Neutrophil (primary cell): Measurements from ENCODE around the gene FERMT3.

Source experiments
- H3K27ac ChIP-seq: fragments of 200-600 bp; sonication (generic); 2 replicates; pipeline ENCODE4 v1.5.1; 2016; ENCODE audit warnings: mild to moderate bottlenecking, moderate library complexity
- H3K27me3 ChIP-seq: fragments of 200-600 bp; sonication (generic); 2 replicates; pipeline ENCODE4 v1.6.0; 2016; ENCODE audit warnings: mild to moderate bottlenecking
- H3K36me3 ChIP-seq: fragments of 200-600 bp; sonication (generic); 2 replicates; pipeline ENCODE4 v1.5.1; 2017
- H3K4me1 ChIP-seq, 2 experiments: fragments of 200-600 bp in 1 of 2; sonication (generic) in 1 of 2; 1 replicate in 1 of 2; 2 replicates in 1 of 2; pipeline versions ENCODE4 v1.5.1 to v1.6.1; 2013 to 2016; ENCODE audit warnings: low read depth in 1 of 2, low read length in 1 of 2, mild to moderate bottlenecking in 1 of 2, moderate library complexity in 1 of 2; ENCODE audit not compliant: control insufficient read depth in 1 of 2, insufficient read depth in 1 of 2
- H3K4me3 ChIP-seq, 2 experiments: fragments of 200-600 bp in 1 of 2; sonication (generic) in 1 of 2; 1 replicate in 1 of 2; 2 replicates in 1 of 2; pipeline ENCODE4 v1.5.1; 2013 to 2016; ENCODE audit warnings: low read depth in 1 of 2, low read length in 1 of 2, mild to moderate bottlenecking in 1 of 2, moderate library complexity in 1 of 2
- H3K9me3 ChIP-seq: fragments of 200-600 bp; sonication (generic); 2 replicates; pipeline ENCODE4 v1.5.1; 2016
- TF ChIP-seq, protein P1 (sequence below): fragments of 200-600 bp; sonication (generic); IDR thresholded peaks from 2 replicates; pipeline ENCODE4 v1.5.1; 2016; ENCODE audit warnings: antibody characterized with exemption

FERMT3 gene

GRCh38 chr11:64219354-64219684 is 12.8 kb downstream of the FERMT3 start:
- TF ChIP-seq, protein P1, sequence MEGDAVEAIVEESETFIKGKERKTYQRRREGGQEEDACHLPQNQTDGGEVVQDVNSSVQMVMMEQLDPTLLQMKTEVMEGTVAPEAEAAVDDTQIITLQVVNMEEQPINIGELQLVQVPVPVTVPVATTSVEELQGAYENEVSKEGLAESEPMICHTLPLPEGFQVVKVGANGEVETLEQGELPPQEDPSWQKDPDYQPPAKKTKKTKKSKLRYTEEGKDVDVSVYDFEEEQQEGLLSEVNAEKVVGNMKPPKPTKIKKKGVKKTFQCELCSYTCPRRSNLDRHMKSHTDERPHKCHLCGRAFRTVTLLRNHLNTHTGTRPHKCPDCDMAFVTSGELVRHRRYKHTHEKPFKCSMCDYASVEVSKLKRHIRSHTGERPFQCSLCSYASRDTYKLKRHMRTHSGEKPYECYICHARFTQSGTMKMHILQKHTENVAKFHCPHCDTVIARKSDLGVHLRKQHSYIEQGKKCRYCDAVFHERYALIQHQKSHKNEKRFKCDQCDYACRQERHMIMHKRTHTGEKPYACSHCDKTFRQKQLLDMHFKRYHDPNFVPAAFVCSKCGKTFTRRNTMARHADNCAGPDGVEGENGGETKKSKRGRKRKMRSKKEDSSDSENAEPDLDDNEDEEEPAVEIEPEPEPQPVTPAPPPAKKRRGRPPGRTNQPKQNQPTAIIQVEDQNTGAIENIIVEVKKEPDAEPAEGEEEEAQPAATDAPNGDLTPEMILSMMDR: no peak
- Histone ChIP-seq H3K4me3 (no peak overlapping the region), H3K9me3 (no peaks in the 10 kb centered on the region), H3K27me3 (no peaks in the 10 kb centered on the region), H3K27ac (peak overlapping the region; percentile 38), H3K4me1 (peaks cover 0 to 5% of the 10 kb centered on the region in 2 experiments), H3K36me3 (peaks cover 98% of the 10 kb centered on the region)

DNA sequence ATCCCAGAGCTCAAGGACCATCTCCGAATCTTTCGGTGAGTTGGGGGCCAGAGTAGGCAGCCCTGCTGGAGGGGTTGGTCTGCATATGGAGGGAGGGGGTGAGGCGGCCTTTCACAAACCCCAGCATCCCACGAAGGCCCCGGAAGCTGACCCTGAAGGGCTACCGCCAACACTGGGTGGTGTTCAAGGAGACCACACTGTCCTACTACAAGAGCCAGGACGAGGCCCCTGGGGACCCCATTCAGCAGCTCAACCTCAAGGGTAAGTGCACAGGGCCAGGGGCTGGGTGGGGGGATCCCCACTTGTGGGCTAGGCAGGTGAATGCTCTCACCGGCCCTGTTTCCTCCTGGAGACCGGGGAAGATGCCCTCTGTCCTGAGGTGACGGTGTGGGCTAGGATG is 13.2 kb downstream of the FERMT3 start:
- peak overlapping the region; percentile 38 for H3K27ac ChIP-seq
- H3K4me1 ChIP-seq: peaks cover 0 to 7% of the 10 kb centered on the region in 2 experiments
- H3K9me3 ChIP-seq: no peaks in the 10 kb centered on the region
- no peaks in the 10 kb centered on the region for H3K27me3 ChIP-seq
- H3K36me3 ChIP-seq: peaks cover 98% of the 10 kb centered on the region
- H3K4me3 ChIP-seq: no peak overlapping the region
- TF ChIP-seq, protein P1: no peak

GRCh38 chr11:64220271-64220670 is 13.8 kb downstream of the FERMT3 start:
- H3K27ac ChIP-seq: no peak overlapping the region
- H3K4me3 ChIP-seq: no peak overlapping the region
- peaks cover 5 to 8% of the 10 kb centered on the region in 2 experiments for H3K4me1 ChIP-seq
- no peaks in the 10 kb centered on the region for H3K27me3 ChIP-seq
- peaks cover 93% of the 10 kb centered on the region for H3K36me3 ChIP-seq
- TF ChIP-seq, protein P1: no peak
- H3K9me3 ChIP-seq: no peaks in the 10 kb centered on the region

DNA sequence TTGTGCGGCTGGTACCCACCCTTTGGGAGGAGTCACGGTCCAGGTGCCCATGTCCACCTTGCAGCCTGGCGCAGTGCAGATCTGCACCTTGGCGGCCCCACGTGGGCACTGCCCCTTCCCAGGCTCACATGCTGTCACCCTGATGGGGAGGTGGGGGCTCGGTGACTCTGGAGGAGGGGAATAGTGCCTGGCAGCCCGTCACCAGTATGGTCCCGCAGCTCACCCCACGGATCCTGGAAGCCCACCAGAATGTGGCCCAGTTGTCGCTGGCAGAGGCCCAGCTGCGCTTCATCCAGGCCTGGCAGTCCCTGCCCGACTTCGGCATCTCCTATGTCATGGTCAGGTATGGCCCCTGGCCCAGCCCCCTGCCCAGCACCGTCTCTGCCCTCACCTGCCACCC is 14.3 kb downstream of the FERMT3 start:
- Histone ChIP-seq H3K9me3 (no peaks in the 10 kb centered on the region), H3K27me3 (no peaks in the 10 kb centered on the region), H3K27ac (peak overlapping the region; percentile 36), H3K4me3 (no peak overlapping the region), H3K36me3 (peaks cover 88% of the 10 kb centered on the region), H3K4me1 (peaks cover 10 to 12% of the 10 kb centered on the region in 2 experiments)
- TF ChIP-seq, protein P1: no peak

GRCh38 chr11:64222651-64223000 is 16.1 kb downstream of the FERMT3 start:
- Histone ChIP-seq H3K4me3 (no peak overlapping the region), H3K9me3 (no peaks in the 10 kb centered on the region), H3K27me3 (no peaks in the 10 kb centered on the region), H3K36me3 (peaks cover 71% of the 10 kb centered on the region), H3K4me1 (peaks cover 24 to 26% of the 10 kb centered on the region in 2 experiments), H3K27ac (peak overlapping the region; percentile 85)
- TF ChIP-seq, protein P1: no peak
